ENCODE results near the gene LRP1. TPM values are rescaled to one million over a fixed set of nuclear protein-coding genes. Genes with fewer than 3 reads are reported as not detected.

Gene LRP1
- polyA plus RNA-seq, 2 donors = 29.6 to 47.6 TPM

GRCh38 chr12:57226588-57227314 is 98.5 kb downstream of the LRP1 start:
- H3K27ac ChIP-seq (ENCODE audit: low read depth in 2 of 2, low read length in 1 of 2) = no peak overlapping the region
- peaks cover 0 to 7% of the 10 kb centered on the region in 2 donors for H3K36me3 ChIP-seq (ENCODE audit: control insufficient read depth in 2 of 2, insufficient read depth in 2 of 2, low read length in 1 of 2)
- H3K4me1 ChIP-seq (ENCODE audit: control insufficient read depth in 2 of 2, insufficient read depth in 2 of 2, low read length in 1 of 2) = peaks cover 7 to 14% of the 10 kb centered on the region in 2 donors
- H3K9me3 ChIP-seq (ENCODE audit: control insufficient read depth in 2 of 2, insufficient read depth in 1 of 2, low read depth in 1 of 2, low read length in 1 of 2) = no peaks in the 10 kb centered on the region
- 22 to 24% methylated on average over 25 to 35 of the region's 35 CpGs for WGBS, 2 donors
- peaks cover 0 to 10% of the 10 kb centered on the region in 2 donors for H3K27me3 ChIP-seq (ENCODE audit: control insufficient read depth in 1 of 2, insufficient read depth in 2 of 2, low read length in 2 of 2)
- no peak overlapping the region for H3K4me3 ChIP-seq (ENCODE audit: low read depth in 1 of 2, low read length in 2 of 2)

- Histone ChIP-seq H3K36me3 (ENCODE audit: control insufficient read depth in 2 of 2, insufficient read depth in 2 of 2, low read length in 1 of 2) (peaks cover 4 to 15% of the 10 kb centered on the region in 2 donors), H3K4me1 (ENCODE audit: control insufficient read depth in 2 of 2, insufficient read depth in 2 of 2, low read length in 1 of 2) (peaks cover 7 to 14% of the 10 kb centered on the region in 2 donors), H3K27ac (ENCODE audit: low read depth in 2 of 2, low read length in 1 of 2) (no peak overlapping the region), H3K9me3 (ENCODE audit: control insufficient read depth in 2 of 2, insufficient read depth in 1 of 2, low read depth in 1 of 2, low read length in 1 of 2) (no peaks in the 10 kb centered on the region), H3K4me3 (ENCODE audit: low read depth in 1 of 2, low read length in 2 of 2) (no peak overlapping the region), H3K27me3 (ENCODE audit: control insufficient read depth in 1 of 2, insufficient read depth in 2 of 2, low read length in 2 of 2) (peaks cover 0 to 5% of the 10 kb centered on the region in 2 donors)
- 56 to 61% methylated on average over 7 to 8 of the region's 8 CpGs for WGBS, 2 donors
Observed at GRCh38 chr12:57227315-57228115, 99.2 kb downstream of the LRP1 start.

GRCh38 chr12:57229046-57229633 is 100.9 kb downstream of the LRP1 start:
- H3K9me3 ChIP-seq (ENCODE audit: control insufficient read depth in 2 of 2, insufficient read depth in 1 of 2, low read depth in 1 of 2, low read length in 1 of 2) = no peaks in the 10 kb centered on the region
- peaks cover 9 to 31% of the 10 kb centered on the region in 2 donors for H3K36me3 ChIP-seq (ENCODE audit: control insufficient read depth in 2 of 2, insufficient read depth in 2 of 2, low read length in 1 of 2)
- peaks cover 7 to 18% of the 10 kb centered on the region in 2 donors for H3K4me1 ChIP-seq (ENCODE audit: control insufficient read depth in 2 of 2, insufficient read depth in 2 of 2, low read length in 1 of 2)
- H3K4me3 ChIP-seq (ENCODE audit: low read depth in 1 of 2, low read length in 2 of 2) = peak overlapping the region in 1 of 2 donors; percentile 78
- H3K27ac ChIP-seq (ENCODE audit: low read depth in 2 of 2, low read length in 1 of 2) = peak overlapping the region in 1 of 2 donors; percentile 45
- WGBS, 2 donors = 13% methylated on average over 9 of the region's 9 CpGs
- no peaks in the 10 kb centered on the region for H3K27me3 ChIP-seq (ENCODE audit: control insufficient read depth in 1 of 2, insufficient read depth in 2 of 2, low read length in 2 of 2)

- peak within 1 kb of the TSS; percentile 44 to 45 for H3K27ac ChIP-seq (ENCODE audit: low read depth in 2 of 2, low read length in 1 of 2)
- 0% methylated on average over 42 of the region's 42 CpGs for WGBS, 2 donors
- no peaks in the 10 kb centered on the region for H3K9me3 ChIP-seq (ENCODE audit: control insufficient read depth in 2 of 2, insufficient read depth in 1 of 2, low read depth in 1 of 2, low read length in 1 of 2)
- H3K36me3 ChIP-seq (ENCODE audit: control insufficient read depth in 2 of 2, insufficient read depth in 2 of 2, low read length in 1 of 2) = peaks cover 9 to 32% of the 10 kb centered on the region in 2 donors
- H3K4me3 ChIP-seq (ENCODE audit: low read depth in 1 of 2, low read length in 2 of 2) = peak within 1 kb of the TSS; percentile 61 to 78
- H3K27me3 ChIP-seq (ENCODE audit: control insufficient read depth in 1 of 2, insufficient read depth in 2 of 2, low read length in 2 of 2) = no peaks in the 10 kb centered on the region
- H3K4me1 ChIP-seq (ENCODE audit: control insufficient read depth in 2 of 2, insufficient read depth in 2 of 2, low read length in 1 of 2) = peaks cover 7 to 19% of the 10 kb centered on the region in 2 donors
Observed at GRCh38 chr12:57229634-57230380, 101.5 kb downstream of the LRP1 start, which contains the start of gene SHMT2. SHMT2 (plus strand) TSS chr12:57229711; CDS start chr12:57229779, 68 bp downstream.

- H3K4me1 ChIP-seq (ENCODE audit: control insufficient read depth in 2 of 2, insufficient read depth in 2 of 2, low read length in 1 of 2) = peaks cover 7 to 19% of the 10 kb centered on the region in 2 donors
- peak overlapping the region in 1 of 2 donors; percentile 45 for H3K27ac ChIP-seq (ENCODE audit: low read depth in 2 of 2, low read length in 1 of 2)
- 41 to 47% methylated on average over 10 of the region's 10 CpGs for WGBS, 2 donors
- peak overlapping the region; percentile 61 to 78 for H3K4me3 ChIP-seq (ENCODE audit: low read depth in 1 of 2, low read length in 2 of 2)
- peaks cover 9 to 34% of the 10 kb centered on the region in 2 donors for H3K36me3 ChIP-seq (ENCODE audit: control insufficient read depth in 2 of 2, insufficient read depth in 2 of 2, low read length in 1 of 2)
- no peaks in the 10 kb centered on the region for H3K9me3 ChIP-seq (ENCODE audit: control insufficient read depth in 2 of 2, insufficient read depth in 1 of 2, low read depth in 1 of 2, low read length in 1 of 2)
- H3K27me3 ChIP-seq (ENCODE audit: control insufficient read depth in 1 of 2, insufficient read depth in 2 of 2, low read length in 2 of 2) = no peaks in the 10 kb centered on the region
Observed at GRCh38 chr12:57230381-57231155, 102.3 kb downstream of the LRP1 start.

- Histone ChIP-seq H3K4me3 (ENCODE audit: low read depth in 1 of 2, low read length in 2 of 2) (peak overlapping the region in 1 of 2 donors; percentile 78), H3K27ac (ENCODE audit: low read depth in 2 of 2, low read length in 1 of 2) (no peak overlapping the region), H3K9me3 (ENCODE audit: control insufficient read depth in 2 of 2, insufficient read depth in 1 of 2, low read depth in 1 of 2, low read length in 1 of 2) (no peaks in the 10 kb centered on the region), H3K4me1 (ENCODE audit: control insufficient read depth in 2 of 2, insufficient read depth in 2 of 2, low read length in 1 of 2) (peaks cover 7 to 25% of the 10 kb centered on the region in 2 donors), H3K27me3 (ENCODE audit: control insufficient read depth in 1 of 2, insufficient read depth in 2 of 2, low read length in 2 of 2) (no peaks in the 10 kb centered on the region), H3K36me3 (ENCODE audit: control insufficient read depth in 2 of 2, insufficient read depth in 2 of 2, low read length in 1 of 2) (peaks cover 9 to 34% of the 10 kb centered on the region in 2 donors)
- WGBS, 2 donors = 92% methylated on average over 13 of the region's 13 CpGs
Observed at GRCh38 chr12:57231276-57232021, 103.2 kb downstream of the LRP1 start.

- Histone ChIP-seq H3K4me1 (ENCODE audit: control insufficient read depth in 2 of 2, insufficient read depth in 2 of 2, low read length in 1 of 2) (peaks cover 7 to 30% of the 10 kb centered on the region in 2 donors), H3K9me3 (ENCODE audit: control insufficient read depth in 2 of 2, insufficient read depth in 1 of 2, low read depth in 1 of 2, low read length in 1 of 2) (no peaks in the 10 kb centered on the region), H3K27ac (ENCODE audit: low read depth in 2 of 2, low read length in 1 of 2) (no peak overlapping the region), H3K27me3 (ENCODE audit: control insufficient read depth in 1 of 2, insufficient read depth in 2 of 2, low read length in 2 of 2) (no peaks in the 10 kb centered on the region), H3K4me3 (ENCODE audit: low read depth in 1 of 2, low read length in 2 of 2) (no peak overlapping the region), H3K36me3 (ENCODE audit: control insufficient read depth in 2 of 2, insufficient read depth in 2 of 2, low read length in 1 of 2) (peaks cover 9 to 34% of the 10 kb centered on the region in 2 donors)
- 82 to 90% methylated on average over 19 of the region's 19 CpGs for whole genome bisulfite sequencing, 2 donors
Observed at GRCh38 chr12:57232156-57232756, 104.0 kb downstream of the LRP1 start.

All from esophagus (tissue), 2 donors.